CD4-positive, alpha-beta T cell treated with Interleukin-17A for 4 hours (primary cell): Measurements from ENCODE around the gene PCGF3.
"Not testable (repeated sequence)": the region's sequence is repeated elsewhere in the genome, so short reads cannot be mapped to it uniquely, and the experiment has no call there.

Experiments
- DNase-seq: peaks from one replicate; pipeline ENCODE4 v3.0.0-alpha.2; 2020; ENCODE audit warnings: mixed read lengths

Gene PCGF3

DNA sequence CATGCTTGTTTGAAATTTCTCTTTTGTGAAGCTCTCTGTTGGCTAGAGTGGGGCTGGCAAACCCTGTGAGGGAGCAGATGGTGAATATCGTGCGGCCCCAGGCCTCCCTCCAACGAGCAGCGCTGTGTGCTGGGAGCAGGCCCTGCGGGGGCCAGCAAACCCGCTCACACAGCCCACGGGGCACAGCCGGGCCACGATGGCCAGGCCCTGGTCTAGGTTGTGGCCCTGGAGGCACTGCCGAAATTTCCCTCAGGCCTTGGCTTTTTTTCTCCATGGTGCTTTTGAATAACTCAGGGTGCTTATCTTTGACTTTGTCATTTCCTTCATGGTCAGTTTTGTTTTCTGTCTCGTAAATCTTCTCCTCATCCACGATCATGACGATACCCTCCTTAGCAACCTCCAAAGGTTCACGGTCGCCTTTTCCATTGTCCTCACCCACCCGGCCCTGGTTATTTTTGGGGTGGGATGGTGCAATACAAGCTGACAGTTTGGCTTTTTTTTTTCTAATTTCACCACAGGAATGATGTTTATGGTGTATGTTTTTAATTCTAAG is 20.7 kb downstream of the PCGF3 start:
- DNase-seq: no peak

DNA sequence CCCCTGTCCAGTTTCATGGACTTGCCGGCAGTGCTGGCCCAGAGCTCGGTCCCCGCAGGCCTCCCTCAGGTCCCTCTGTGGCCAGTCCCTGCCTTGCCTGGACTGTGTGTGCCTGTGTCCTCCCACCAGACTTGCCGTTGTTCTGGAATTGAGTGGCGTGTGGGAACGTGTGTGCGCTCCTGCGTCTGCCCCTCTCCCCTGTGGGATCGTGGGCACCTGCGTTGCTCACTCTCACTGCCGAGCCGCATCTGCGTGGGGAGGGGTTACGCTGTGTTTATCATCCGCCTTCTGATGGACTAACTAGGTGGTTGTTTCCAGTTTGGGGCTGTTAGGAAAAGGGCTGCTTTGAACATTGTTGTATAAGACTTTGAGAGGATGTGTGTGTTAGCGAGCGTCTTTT is 21.2 kb downstream of the PCGF3 start:
- DNase-seq: no peak

DNA sequence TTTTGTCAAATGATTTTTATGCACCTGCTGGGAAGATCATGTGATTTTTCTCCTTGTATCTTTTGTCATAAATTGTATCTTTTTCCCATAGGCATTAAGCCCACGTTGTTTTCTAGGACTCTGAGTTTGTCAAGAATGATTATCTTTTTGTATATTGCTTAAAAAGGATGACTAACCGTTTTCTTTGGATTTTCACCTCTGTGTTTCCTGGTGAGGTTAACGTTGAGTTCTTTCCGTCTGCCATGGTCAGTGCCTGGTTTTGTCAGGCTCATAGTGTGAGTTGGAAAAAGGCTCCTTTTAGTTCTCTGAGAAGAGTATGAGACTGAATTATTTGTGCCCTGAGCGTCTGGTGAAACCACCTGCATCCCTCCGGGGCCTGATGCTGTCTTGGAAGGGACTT is 21.9 kb downstream of the PCGF3 start:
- DNase-seq: no peak

DNA sequence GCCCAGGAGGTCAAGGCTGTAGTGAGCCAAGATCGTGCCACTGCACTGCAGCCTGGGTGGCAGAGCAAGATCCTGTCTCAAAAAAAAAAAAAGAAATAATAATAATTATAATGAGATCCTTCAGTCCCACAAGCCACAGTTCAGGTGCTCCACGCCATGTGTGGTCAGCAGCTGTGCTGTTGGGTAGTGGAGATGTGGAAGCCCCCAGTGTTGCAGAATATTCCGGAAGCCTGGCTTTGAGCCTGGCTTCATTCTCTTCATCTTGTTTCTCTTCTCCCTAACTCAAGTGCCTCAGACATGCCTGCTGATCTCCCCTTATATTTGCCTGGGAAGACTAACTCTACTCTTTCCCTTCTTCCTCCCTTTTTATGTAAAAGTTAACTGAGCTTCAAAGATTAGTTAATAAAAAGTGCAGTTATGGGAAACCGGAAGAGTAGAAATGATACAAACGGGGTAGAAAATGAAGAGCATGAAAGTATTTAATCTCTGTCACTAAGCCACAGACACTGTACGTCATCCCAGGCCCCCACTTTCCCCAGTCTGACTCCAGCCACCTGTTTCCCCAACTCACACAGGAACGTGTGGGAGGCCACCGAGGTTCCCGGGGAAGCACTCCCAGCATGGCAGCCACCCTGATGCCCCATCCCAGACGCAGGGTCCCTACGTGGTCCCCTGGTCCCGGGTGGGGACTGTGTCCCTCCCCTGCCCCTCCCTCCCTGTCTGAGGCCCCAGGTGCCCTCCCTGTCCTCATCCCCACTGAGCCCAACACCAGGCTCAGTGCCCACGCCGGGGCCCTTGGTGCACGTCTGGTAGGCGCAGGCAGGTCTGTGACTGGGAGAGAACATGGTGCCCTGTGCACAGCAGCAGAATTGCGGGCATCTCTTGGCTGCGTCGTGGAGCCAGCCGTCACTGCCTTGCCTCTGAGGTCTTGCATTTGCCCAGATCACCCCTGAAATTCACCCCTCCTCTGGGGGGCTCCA is 24.0 kb downstream of the PCGF3 start:
- no peak for DNase-seq

DNA sequence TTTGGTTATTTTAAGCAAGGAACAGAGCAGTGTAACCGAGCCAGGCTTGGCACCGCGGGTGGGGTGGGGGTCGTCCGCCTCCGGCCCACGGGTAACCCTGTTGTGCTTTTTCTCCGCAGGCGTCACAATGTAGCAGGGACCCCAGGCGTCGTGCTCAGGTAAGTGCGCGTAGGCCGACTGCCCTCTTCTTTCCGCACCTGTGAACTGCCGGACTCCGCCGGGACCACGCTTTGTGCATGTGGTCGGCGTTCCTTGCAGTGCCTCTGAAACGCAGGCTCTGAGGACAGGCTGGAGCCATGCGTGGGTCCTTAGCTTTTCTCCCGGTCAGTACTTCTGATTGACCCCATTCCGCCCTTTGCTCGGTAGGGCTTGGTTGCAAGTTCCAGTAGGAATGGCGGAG is 24.9 kb downstream of the PCGF3 start:
- no peak for DNase-seq

DNA sequence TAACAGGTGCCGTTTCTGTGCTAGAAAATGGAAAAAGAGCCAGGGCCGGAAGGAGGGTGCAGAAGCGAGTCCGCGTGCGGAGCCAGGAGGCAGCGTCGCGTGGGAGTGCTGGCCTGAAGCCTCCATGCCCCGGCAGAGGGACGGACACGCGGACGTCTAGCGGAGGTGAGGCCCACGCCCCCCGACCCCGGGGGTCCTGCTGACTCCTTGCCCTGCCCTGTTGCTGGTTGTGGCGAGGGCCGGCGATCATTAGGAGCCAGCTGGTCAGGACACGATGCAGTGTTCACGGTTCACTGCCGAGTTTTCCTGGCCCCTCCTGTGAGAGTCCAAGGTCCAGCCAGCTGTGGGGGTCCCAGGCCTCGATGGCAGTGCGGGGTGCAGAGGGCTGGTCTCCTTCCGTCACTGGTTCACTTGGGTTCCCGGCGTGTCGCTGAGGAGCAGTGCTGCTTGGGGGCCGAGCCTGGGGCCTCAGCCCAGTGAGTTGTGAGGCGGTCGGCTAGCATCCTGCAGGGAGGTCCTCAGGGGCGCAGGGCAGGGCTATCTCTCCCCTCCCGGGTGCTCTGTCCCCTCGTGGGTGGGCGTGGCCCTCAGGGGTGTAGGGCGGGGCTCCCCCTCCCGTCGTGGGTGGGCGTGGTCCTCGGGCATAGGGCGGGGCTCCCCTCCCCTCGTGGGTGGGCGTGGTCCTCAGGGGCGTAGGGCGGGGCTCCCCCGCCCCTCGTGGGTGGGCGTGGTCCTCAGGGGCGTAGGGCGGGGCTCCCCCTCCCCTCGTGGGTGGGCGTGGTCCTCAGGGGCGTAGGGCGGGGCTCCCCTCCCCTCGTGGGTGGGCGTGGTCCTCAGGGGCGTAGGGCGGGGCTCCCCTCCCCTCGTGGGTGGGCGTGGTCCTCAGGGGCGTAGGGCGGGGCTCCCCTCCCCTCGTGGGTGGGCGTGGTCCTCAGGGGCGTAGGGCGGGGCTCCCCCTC is 25.6 kb downstream of the PCGF3 start:
- not testable (repeated sequence) for DNase-seq

DNA sequence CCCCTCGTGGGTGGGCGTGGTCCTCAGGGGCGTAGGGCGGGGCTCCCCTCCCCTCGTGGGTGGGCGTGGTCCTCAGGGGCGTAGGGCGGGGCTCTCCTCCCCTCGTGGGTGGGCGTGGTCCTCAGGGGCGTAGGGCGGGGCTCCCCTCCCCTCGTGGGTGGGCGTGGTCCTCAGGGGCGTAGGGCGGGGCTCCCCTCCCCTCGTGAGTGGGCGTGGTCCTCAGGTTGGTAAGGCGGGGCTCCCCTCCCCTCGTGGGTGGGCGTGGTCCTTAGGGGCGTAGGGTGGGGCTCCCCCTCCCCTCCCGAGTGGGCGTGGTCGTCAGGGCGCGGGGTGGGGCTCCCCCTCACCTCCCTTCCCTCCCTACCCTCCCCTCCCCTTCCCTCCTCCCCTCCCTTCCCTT is 26.3 kb downstream of the PCGF3 start:
- not testable (repeated sequence) for DNase-seq

DNA sequence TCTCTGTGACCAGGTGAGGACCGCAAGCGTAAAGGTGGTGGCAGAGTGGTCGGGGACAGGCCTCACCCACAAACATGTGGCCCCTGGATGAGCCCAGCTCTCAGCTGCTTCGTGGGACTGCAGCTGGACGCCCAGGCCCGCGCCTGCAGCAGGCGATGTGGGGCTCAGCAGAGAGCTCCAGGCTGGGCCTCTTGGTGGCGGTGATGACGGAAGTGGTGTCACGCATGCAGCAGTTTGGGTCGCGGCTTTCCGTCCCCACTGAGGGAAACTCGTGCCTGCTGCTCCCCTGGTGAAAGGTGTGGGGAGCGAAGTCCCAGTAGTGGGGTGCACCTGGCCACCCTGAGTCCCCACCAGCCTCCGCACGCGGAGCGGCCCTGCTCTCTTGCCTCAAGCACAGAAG is 26.9 kb downstream of the PCGF3 start:
- DNase-seq: no peak

DNA sequence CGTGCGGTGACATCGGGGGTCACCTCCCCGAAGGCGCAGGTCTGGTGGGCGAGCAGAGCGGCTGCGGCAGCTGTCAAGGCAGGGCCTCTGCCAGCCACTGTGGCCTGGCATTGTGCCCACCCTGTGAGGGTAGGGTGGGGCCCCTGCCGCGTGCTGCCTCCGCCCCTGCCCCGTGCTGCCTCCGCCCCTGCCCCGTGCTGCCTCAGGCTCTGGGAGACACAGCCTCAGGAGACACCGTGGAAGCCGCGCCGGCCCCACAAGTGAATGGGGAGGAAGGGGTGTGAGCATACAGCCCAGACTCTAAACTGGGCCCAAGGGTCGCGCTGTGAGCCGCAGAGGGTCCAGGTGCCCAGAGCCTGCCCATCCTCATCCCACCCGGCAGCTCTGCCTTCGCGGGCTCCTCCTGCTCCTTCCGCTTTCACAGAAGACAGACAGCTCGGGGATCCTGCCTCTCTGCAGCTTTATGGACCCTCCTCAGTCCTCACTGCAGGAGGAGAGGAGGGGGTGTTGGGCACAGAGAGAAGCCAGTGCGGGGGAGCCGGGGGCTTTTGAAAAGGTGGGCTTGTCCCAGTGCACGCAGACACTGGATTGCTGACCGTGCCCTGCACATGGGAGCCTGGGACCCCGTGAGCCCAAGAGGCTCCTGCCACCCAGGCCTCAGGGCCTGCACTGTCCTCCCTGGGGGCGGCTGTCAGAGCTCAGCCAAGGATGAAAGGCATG is 27.4 kb downstream of the PCGF3 start:
- DNase-seq: no peak

DNA sequence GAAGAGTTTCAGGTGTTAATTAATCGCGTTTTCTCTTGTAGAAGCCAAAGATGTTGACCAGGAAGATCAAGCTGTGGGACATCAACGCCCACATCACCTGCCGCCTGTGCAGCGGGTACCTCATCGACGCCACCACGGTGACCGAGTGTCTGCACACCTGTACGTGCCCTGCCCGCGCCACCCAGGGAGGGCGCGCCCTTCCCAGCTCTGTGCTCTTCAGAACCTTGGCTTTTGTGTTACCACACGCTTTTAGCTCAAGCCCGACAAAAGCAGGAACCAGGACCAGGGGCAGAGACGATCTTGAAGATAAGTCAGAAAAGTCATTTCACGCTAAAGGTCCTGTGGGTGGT is 28.0 kb downstream of the PCGF3 start:
- DNase-seq: no peak

DNA sequence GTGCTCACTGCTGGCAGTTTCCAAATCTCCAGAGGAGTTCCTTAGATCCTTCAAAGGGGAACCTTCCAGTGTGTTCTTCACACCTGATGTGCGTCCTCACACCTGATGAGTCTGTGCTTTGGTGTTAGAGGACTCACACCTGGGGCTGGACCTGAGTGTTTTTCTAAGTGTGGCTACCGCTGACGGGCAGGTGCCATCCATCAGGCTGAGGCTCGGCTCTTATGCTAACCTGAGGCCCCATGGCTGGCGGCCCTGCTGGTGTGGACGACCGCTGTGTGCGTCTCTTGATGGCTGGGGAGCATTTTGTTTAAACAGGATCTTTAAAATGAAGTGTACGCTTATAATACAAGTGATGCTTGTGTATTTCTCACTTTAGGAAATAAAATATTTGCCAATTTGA is 28.4 kb downstream of the PCGF3 start:
- DNase-seq: no peak

DNA sequence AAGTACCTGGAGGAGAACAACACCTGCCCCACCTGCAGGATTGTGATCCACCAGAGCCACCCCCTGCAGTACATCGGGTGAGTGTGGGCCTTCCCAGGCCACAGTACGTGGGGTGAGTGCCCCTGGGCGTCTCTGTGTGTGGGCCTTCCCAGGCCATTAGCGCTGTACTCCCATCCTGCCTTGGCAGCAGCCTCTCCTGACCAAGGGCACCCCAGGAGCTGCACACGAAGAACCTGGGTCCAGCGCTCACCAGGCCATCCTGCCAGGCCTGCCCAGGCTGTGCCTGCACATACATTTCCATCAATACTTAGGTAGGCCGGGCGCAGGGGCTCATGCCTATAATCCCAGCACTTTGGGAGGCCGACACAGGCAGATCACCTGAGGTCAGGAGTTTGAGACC is 29.3 kb downstream of the PCGF3 start:
- DNase-seq: no peak

DNA sequence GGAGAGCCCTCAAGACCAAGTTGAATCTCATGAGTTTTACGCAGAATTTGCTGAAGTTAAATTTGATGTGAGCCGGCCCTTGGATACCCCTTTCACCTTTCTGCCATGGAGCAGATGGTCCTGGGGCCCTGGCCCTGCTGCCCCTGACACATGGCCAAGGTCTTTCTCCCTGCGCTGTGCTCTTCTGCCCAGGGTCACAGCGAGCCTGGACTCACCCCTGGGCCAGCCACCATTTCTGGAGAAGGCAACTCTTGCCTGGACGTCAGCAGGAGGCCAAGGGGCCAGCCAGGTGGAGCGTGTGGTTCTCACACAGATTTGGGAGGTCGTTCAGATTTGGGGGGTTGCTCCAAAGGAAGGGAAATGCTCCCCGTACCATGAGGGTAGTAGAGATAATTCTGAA is 30.0 kb downstream of the PCGF3 start:
- no peak for DNase-seq

DNA sequence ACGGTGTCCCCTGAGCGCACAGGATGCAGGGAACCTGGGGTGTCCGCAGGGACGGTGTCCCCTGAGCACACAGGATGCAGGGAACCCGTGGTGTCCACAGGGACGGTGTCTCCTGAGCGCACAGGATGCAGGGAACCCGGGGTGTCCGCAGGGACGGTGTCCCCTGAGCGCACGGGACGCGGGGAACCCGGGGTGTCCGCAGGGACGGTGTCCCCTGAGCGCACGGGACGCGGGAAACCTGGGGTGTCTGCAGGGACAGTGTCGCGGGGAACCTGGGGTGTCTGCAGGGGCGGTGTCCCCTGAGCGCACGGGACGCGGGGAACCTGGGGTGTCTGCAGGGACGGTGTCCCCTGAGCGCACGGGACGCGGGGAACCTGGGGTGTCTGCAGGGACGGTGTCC is 30.9 kb downstream of the PCGF3 start:
- not testable (repeated sequence) for DNase-seq

DNA sequence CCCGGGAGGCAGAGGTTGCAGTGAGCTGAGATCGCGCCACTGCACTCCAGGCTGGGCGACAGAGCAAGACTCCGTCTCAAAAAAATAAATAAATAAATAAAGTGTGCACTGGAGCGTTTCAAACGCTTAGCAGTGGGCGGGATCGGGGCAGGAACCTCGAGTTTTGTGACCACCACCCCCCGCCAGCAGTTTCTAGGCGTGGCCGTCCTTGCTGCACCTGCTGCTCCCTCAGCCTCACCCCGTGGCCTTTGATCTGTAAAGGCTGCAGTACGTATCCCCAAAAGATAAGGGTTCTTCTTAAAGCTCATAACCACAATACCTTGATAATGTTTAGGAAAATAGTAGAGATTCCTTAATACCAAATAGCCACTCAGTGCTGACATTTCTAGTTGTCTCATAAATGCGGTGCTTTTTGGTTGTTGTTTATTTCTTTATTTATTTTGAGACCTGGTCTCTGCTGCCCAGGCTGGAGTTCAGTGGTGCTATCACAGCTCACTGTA is 33.2 kb downstream of the PCGF3 start:
- DNase-seq: no peak

DNA sequence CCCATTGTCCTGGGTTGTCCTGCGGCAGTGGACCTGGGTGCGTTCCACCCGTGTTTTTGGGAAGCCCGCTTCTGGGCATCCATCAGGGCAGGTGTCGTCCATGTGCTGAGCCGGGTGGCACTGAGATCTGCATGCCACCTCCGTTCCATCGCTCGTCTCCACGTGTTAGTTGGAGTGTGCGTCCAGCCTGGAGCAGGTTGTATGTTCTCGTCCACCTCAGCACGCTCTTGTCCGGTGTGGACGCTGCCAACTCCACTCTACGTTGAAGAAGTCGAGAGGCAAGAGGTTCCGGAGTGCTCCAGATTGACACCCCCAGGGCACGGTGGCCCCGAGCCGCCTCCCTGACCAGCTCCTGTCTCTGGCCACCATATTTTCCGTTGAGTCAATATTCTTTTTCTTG is 33.9 kb downstream of the PCGF3 start:
- DNase-seq: no peak

DNA sequence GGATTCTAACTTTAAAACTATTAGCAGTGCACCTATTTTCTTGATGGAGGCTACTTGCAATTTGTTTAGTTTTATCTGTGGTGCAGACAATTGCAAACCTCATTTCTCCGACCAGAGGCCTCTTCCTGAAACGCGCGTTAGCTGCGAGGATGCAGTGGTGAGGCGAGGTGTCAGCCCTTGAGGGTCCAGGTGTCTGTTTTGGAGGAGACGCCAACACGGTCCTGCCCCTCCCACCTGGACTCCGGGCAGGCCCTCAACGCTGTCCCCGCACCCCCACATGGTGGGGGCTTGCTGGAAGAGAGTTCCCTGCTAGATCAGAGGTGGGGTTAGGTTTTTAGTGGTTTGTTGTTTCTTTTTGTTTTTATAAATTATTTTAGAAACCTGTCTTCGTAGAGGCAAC is 34.4 kb downstream of the PCGF3 start:
- no peak for DNase-seq

DNA sequence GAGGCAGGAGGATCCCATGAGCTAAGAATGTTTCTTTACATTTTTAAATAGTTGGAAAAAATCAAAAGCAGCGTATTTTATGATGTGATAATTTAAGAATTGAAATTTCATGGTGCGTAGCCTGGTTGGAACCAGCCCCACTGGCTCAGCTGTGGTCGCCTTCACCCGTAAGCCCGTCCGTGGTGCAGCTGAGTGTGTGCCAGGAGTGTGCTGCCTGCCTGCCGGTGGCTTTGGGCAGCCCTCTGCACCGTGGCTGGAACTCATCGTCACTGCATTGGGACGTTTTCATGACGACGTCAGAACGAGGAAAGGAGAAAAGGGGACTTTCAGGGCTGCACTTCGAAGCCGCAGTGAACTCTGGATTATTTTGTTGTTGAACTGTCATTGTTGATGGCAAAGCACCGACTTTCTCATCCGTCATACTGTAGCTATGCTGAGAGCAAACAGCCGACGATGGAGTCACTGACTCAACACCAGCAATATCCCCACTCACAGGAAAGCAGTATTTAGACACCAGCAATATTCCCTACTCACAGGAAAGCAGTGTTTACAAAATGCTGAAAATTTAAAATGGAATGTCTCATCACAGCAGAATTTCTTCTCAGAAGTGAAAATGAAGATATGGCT is 35.1 kb downstream of the PCGF3 start:
- DNase-seq: no peak

DNA sequence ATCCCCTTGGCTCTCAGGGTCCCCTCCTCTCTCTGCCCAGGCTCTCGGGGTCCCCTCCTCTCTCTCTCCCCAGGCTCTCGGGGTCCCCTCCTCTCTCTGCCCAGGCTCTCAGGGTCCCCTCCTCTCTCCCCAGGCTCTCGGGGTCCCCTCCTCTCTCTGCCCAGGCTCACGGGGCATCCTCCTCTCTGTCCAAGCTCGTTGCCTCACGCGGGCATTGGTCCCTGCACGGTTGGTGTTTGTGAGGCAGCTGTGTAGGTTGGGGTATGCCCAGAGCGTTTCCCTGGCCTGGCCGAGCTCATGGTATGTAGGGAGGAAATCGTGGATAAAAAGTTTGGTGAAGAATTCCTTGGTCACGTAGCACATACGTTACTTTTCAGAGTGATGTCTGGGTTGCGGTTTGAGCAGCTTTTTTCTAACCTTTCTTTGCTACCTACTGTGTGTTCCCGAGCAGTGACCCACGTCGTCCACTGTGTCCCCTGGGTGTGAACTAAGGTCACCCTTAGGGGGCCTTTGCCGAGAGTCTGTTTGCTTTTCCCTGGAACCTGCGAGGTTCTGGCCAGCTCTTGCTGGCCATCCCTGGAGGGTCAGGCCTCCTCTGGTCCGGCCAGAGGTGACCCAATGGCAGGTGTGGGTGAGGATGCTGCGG is 36.6 kb downstream of the PCGF3 start:
- no peak for DNase-seq

DNA sequence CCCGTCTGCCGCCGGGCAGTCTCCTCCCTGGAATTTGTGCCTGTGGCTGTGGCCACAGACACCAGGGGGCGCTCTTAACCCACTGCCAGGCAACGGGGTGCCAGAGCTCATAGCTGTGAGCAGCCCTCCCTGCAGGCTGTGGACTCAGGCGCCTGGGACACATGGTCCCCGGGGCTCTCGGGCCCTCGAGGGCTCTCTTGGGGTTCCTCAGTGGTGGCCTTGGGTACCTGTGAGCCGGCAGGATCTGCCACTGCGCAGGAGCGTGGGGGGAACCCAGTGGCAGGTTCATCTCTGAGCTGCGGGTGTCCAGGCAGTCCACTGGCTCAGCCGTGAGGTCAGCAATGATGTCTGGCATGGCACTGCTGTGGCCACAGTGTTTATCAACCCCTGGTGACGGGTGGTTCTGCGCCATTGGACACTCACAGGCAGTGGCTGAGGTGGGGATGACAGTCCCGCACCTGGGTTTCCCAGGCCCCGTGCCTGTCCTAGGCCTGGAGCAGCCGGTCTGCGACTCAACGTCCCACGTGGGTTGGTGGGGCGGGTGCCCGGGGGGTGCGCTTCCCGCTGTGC is 37.2 kb downstream of the PCGF3 start:
- DNase-seq: peak; percentile 85
